ENCODE data around the gene RHOBTB1.
"Not testable (repeated sequence)": the region's sequence is repeated elsewhere in the genome, so short reads cannot be mapped to it uniquely, and the experiment has no call there.

RHOBTB1 gene

GRCh38 chr10:60944058-60944909 is at the start of gene RHOBTB1:
Gene RHOBTB1, minus strand, starts transcription at chr10:60944185. Its CDS starts 32,643 bp downstream, at chr10:60911542.
- peak; percentile 33 for DNase-seq (ENCODE audit: low read depth, low spot score)

- DNase-seq (ENCODE audit: low read depth, low spot score) = no peak
Observed at GRCh38 chr10:60992636-60993035, 48.7 kb upstream of the RHOBTB1 start.

GRCh38 chr10:60990663-60991062 is 46.7 kb upstream of the RHOBTB1 start:
- no peak for DNase-seq (ENCODE audit: low read depth, low spot score)

- DNase-seq (ENCODE audit: low read depth, low spot score) = no peak
Observed at GRCh38 chr10:60989400-60989876, 45.5 kb upstream of the RHOBTB1 start.

GRCh38 chr10:60986791-60987190 is 42.8 kb upstream of the RHOBTB1 start:
- DNase-seq (ENCODE audit: low read depth, low spot score) = no peak

GRCh38 chr10:60985951-60986350 is 42.0 kb upstream of the RHOBTB1 start:
- DNase-seq (ENCODE audit: low read depth, low spot score) = no peak

GRCh38 chr10:60980997-60981396 is 37.0 kb upstream of the RHOBTB1 start:
- no peak for DNase-seq (ENCODE audit: low read depth, low spot score)

GRCh38 chr10:60979667-60980104 is 35.7 kb upstream of the RHOBTB1 start:
- no peak for DNase-seq (ENCODE audit: low read depth, low spot score)

- DNase-seq (ENCODE audit: low read depth, low spot score) = no peak
Observed at GRCh38 chr10:60978287-60979115, 34.5 kb upstream of the RHOBTB1 start.

- no peak for DNase-seq (ENCODE audit: low read depth, low spot score)
Observed at GRCh38 chr10:60977161-60978122, 33.5 kb upstream of the RHOBTB1 start.

GRCh38 chr10:60976687-60977086 is 32.7 kb upstream of the RHOBTB1 start:
- no peak for DNase-seq (ENCODE audit: low read depth, low spot score)

GRCh38 chr10:60975716-60976115 is 31.7 kb upstream of the RHOBTB1 start:
- no peak for DNase-seq (ENCODE audit: low read depth, low spot score)

GRCh38 chr10:60974463-60975149 is 30.6 kb upstream of the RHOBTB1 start:
- DNase-seq (ENCODE audit: low read depth, low spot score) = no peak

- no peak for DNase-seq (ENCODE audit: low read depth, low spot score)
Observed at GRCh38 chr10:60973086-60973485, 29.1 kb upstream of the RHOBTB1 start.

- DNase-seq (ENCODE audit: low read depth, low spot score) = not testable (repeated sequence)
Observed at GRCh38 chr10:60972181-60972580, 28.2 kb upstream of the RHOBTB1 start.

- DNase-seq (ENCODE audit: low read depth, low spot score) = no peak
Observed at GRCh38 chr10:60970526-60970925, 26.5 kb upstream of the RHOBTB1 start.

- no peak for DNase-seq (ENCODE audit: low read depth, low spot score)
Observed at GRCh38 chr10:60968504-60968903, 24.5 kb upstream of the RHOBTB1 start.

GRCh38 chr10:60967854-60968484 is 24.0 kb upstream of the RHOBTB1 start:
- no peak for DNase-seq (ENCODE audit: low read depth, low spot score)

- no peak for DNase-seq (ENCODE audit: low read depth, low spot score)
Observed at GRCh38 chr10:60967260-60967659, 23.3 kb upstream of the RHOBTB1 start.

- DNase-seq (ENCODE audit: low read depth, low spot score) = no peak
Observed at GRCh38 chr10:60965696-60966095, 21.7 kb upstream of the RHOBTB1 start.

Data from iPS DF 19.7 (cell line).